ENCODE measurements around the gene CDKN2D. TPM values are rescaled to one million over a fixed set of nuclear protein-coding genes. Genes with fewer than 3 reads are reported as not detected.

Gene CDKN2D
- total and polyA plus RNA-seq, 2 of the 8 experiments (the other 6 are each of a cell fraction or from before 2014, with no cell fraction given), result 3.0 to 4.0 TPM

DNA sequence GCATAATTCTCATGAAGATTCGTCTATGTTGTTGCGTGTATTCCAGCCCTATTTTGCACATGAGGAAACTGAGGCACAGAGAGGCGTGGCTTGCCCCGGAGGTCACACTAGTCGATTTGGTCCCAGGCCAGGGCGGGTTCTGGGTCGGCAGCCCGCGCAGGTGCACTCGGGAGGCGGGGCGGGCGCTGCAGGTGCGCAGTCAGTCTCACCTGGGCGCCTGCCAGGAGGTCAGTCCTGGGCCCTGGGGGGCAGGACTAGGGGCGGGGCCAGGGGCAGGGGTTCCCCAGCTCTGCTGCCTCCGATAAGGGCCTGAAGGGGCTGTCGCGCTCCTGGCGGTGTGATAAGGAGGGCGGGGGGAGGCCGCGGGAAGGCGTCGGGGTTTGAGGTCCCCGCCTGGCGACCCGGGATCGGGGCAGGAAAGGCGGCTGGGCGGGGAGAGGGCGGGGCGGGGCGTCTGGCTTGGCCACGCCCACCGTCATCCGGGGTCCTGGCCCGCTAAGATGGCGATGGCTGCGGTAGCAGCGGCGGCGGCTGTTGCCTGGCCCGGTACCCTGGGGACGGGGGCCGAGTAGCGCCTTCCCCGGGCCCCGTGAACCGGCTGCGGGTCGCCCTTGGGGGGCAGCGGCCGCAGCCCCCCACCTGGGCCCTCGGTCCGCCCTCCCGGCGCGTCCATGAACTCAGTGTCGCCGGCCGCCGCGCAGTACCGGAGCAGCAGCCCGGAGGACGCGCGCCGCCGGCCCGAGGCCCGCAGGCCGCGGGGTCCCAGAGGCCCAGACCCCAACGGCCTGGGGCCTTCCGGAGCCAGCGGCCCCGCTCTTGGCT, 25.1 kb downstream of the CDKN2D start, which contains the start of gene ATG4D (continued):
- TF ChIP-seq, protein P1, sequence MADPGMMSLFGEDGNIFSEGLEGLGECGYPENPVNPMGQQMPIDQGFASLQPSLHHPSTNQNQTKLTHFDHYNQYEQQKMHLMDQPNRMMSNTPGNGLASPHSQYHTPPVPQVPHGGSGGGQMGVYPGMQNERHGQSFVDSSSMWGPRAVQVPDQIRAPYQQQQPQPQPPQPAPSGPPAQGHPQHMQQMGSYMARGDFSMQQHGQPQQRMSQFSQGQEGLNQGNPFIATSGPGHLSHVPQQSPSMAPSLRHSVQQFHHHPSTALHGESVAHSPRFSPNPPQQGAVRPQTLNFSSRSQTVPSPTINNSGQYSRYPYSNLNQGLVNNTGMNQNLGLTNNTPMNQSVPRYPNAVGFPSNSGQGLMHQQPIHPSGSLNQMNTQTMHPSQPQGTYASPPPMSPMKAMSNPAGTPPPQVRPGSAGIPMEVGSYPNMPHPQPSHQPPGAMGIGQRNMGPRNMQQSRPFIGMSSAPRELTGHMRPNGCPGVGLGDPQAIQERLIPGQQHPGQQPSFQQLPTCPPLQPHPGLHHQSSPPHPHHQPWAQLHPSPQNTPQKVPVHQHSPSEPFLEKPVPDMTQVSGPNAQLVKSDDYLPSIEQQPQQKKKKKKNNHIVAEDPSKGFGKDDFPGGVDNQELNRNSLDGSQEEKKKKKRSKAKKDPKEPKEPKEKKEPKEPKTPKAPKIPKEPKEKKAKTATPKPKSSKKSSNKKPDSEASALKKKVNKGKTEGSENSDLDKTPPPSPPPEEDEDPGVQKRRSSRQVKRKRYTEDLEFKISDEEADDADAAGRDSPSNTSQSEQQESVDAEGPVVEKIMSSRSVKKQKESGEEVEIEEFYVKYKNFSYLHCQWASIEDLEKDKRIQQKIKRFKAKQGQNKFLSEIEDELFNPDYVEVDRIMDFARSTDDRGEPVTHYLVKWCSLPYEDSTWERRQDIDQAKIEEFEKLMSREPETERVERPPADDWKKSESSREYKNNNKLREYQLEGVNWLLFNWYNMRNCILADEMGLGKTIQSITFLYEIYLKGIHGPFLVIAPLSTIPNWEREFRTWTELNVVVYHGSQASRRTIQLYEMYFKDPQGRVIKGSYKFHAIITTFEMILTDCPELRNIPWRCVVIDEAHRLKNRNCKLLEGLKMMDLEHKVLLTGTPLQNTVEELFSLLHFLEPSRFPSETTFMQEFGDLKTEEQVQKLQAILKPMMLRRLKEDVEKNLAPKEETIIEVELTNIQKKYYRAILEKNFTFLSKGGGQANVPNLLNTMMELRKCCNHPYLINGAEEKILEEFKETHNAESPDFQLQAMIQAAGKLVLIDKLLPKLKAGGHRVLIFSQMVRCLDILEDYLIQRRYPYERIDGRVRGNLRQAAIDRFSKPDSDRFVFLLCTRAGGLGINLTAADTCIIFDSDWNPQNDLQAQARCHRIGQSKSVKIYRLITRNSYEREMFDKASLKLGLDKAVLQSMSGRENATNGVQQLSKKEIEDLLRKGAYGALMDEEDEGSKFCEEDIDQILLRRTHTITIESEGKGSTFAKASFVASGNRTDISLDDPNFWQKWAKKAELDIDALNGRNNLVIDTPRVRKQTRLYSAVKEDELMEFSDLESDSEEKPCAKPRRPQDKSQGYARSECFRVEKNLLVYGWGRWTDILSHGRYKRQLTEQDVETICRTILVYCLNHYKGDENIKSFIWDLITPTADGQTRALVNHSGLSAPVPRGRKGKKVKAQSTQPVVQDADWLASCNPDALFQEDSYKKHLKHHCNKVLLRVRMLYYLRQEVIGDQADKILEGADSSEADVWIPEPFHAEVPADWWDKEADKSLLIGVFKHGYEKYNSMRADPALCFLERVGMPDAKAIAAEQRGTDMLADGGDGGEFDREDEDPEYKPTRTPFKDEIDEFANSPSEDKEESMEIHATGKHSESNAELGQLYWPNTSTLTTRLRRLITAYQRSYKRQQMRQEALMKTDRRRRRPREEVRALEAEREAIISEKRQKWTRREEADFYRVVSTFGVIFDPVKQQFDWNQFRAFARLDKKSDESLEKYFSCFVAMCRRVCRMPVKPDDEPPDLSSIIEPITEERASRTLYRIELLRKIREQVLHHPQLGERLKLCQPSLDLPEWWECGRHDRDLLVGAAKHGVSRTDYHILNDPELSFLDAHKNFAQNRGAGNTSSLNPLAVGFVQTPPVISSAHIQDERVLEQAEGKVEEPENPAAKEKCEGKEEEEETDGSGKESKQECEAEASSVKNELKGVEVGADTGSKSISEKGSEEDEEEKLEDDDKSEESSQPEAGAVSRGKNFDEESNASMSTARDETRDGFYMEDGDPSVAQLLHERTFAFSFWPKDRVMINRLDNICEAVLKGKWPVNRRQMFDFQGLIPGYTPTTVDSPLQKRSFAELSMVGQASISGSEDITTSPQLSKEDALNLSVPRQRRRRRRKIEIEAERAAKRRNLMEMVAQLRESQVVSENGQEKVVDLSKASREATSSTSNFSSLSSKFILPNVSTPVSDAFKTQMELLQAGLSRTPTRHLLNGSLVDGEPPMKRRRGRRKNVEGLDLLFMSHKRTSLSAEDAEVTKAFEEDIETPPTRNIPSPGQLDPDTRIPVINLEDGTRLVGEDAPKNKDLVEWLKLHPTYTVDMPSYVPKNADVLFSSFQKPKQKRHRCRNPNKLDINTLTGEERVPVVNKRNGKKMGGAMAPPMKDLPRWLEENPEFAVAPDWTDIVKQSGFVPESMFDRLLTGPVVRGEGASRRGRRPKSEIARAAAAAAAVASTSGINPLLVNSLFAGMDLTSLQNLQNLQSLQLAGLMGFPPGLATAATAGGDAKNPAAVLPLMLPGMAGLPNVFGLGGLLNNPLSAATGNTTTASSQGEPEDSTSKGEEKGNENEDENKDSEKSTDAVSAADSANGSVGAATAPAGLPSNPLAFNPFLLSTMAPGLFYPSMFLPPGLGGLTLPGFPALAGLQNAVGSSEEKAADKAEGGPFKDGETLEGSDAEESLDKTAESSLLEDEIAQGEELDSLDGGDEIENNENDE (IDR thresholded peaks at IDR 0.05; ENCODE audit: insufficient replicate concordance, low read length), result no peak
- TF ChIP-seq HDAC2 (IDR thresholded peaks at IDR 0.05; ENCODE audit: borderline replicate concordance in 1 of 2, low read depth in 2 of 2, low read length in 2 of 2) (no peak), BACH1 (IDR thresholded peaks at IDR 0.05; ENCODE audit: low read length) (no peak), CBX8 (IDR thresholded peaks at IDR 0.05; ENCODE audit: borderline replicate concordance, low read depth, low read length) (no peak), RFX5 (IDR thresholded peaks at IDR 0.05; ENCODE audit: borderline replicate concordance, low read depth, low read length) (no peak)
- TF ChIP-seq, protein P2, sequence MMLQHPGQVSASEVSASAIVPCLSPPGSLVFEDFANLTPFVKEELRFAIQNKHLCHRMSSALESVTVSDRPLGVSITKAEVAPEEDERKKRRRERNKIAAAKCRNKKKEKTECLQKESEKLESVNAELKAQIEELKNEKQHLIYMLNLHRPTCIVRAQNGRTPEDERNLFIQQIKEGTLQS (IDR thresholded peaks at IDR 0.05; ENCODE audit: insufficient read depth, low read depth, low read length), result no peak

All from H1 (cell line).